H1 (cell line): ENCODE results near the gene SHCBP1L. TPM values are rescaled to one million over a fixed set of nuclear protein-coding genes. Genes with fewer than 3 reads are reported as not detected.

Source experiments
- GABPA ChIP-seq: IDR thresholded peaks from 2 replicates; pipeline ENCODE4 v1.6.1; 2011; ENCODE audit warnings: mild to moderate bottlenecking, low read length, moderate library complexity, borderline replicate concordance; ENCODE audit not compliant: insufficient read depth
- KDM1A ChIP-seq: fragments of 200-600, 300-600 bp; sonication (generic); IDR thresholded peaks from 2 replicates; pipeline ENCODE4 v1.7.1; 2016; ENCODE audit warnings: mild to moderate bottlenecking, low read length, borderline replicate concordance
- PHF8 ChIP-seq: fragments of 200-600 bp; sonication (generic); conservative IDR thresholded peaks from 2 replicates; pipeline ENCODE4 v1.7.1; 2012; ENCODE audit warnings: low read depth, mild to moderate bottlenecking, inconsistent platforms, low read length, moderate library complexity
- polyA plus RNA-seq, 7 experiments: library from polyadenylated mRNA; depleted of rRNA in 3 of 7; stranded (reverse) in 5 of 7; unstranded in 2 of 7; fragments of >200 nt in 5 of 7; fragments of 200-250 nt in 2 of 7; gene quantifications; 1 replicate in 5 of 7; 2 replicates in 1 of 7; 4 replicates in 1 of 7; pipeline versions ENCODE4 v1.2.1 to v1.2.3, GENCODE V29; 2011 to 2013; ENCODE audit warnings: missing spikeins in 2 of 7, mixed read lengths in 2 of 7
- total RNA-seq: library from RNA; stranded (reverse); fragmentation: NEBNext Ultra II Directional; extraction: Animal tissue kit (Norgen Biotek cat#: 25700); gene quantifications from 2 replicates; pipeline ENCODE4 v1.2.1, GENCODE V29; 2021

Gene SHCBP1L
- total and polyA plus RNA-seq, 2 of the 8 experiments (the other 6 are each of a cell fraction or from before 2014, with no cell fraction given), result not detected

- no peak for TF ChIP-seq GABPA
- TF ChIP-seq PHF8, result no peak
- no peak for TF ChIP-seq KDM1A
- TF ChIP-seq, all 59 proteins: peak for 0
These were observed 19.3 kb upstream of the SHCBP1L start (continued) for GRCh38 chr1:182972231-182972630.
